HG02571 (cell line): ENCODE results near the gene HCST.
"Not testable (repeated sequence)": the region's sequence is repeated elsewhere in the genome, so short reads cannot be mapped to it uniquely, and the experiment has no call there.

Experiments used
- ATAC-seq: cut with Tn5 transposase; IDR thresholded peaks from one replicate; pipeline ENCODE4 v1.9.1; 2021; ENCODE audit warnings: mild to moderate bottlenecking, moderate library complexity; ENCODE audit not compliant: unreplicated experiment

The HCST gene

GRCh38 chr19:35879068-35879467 lies 23.3 kb upstream of the HCST start:
- ATAC-seq, result no peak

GRCh38 chr19:35879770-35880317 lies 22.5 kb upstream of the HCST start:
- no peak for ATAC-seq

DNA sequence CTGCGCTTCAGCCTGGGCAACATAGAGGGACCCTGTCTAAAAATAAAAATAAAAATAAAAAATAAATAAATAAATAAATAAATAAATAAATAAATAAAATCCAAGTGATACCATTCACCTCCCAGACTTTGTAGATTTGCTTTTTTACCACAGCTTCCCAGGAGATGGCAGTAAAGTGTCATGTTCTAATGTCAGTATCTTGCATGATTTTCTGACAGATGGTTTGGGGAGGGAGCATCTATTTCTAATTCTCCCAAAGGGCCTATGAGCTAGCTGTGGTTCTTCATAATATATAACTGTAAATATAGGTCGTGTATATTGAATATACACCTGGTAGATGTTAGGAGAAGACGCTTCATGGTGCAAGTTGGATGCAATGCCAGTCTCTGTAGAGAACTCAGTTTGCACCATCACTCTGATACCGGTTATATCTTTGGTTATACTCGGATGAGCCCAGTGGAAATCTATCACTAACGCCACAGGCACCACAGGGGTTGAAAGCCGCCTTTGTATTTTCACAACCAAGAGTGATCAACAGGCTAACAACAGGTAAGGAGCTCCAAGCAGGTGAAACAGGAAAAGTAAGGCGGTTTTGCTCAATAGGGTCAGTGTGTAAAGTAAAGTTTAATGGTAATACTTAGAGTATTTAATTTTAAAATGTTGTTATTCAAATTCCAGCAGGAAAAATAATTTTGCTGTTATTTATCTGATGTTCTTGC lies 20.1 kb upstream of the HCST start:
- ATAC-seq, result no peak

DNA sequence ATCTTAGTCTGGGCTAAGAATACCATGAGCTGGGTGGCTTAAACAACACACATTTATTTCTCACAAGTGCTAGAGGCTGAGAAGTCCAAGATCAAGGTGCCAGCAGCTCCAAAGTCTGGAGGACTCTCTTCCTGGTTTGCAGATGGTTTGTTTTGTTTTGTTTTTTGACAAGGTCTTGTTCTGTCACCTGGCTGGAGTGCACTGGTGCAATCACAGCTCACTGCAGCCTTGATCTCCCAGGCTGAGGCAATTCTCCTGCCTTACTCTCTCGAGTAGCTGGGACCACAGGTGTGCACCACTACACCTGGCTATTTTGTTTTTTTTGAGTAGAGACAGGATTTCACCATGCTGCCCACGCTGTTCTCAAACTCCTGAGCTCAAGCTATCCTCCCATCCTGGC lies 18.4 kb upstream of the HCST start:
- no peak for ATAC-seq

- no peak for ATAC-seq
Observed at GRCh38 chr19:35885225-35885738, 17.0 kb upstream of the HCST start.

- ATAC-seq, result no peak
Observed at GRCh38 chr19:35885904-35886303, 16.4 kb upstream of the HCST start.

DNA sequence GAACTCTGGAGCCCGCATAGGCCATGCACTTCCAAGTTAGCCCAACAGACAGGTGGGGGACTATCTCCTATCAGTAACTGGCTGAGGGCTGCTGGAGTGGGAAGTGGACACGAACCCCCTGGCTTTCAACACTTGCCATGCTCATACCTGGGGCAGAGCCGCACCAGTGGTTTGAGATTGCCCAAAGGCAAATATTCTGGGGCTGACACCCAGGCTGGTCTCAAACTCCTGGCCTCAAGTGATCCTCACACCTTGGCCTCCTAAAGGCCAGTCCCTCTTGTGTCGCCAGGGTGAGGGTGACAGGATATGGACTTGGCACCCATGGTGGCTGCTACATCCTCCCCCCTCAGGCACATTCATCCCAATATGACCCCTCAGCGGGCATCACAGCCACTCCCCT lies 15.1 kb upstream of the HCST start:
- ATAC-seq, result no peak

GRCh38 chr19:35888398-35888797 lies 13.9 kb upstream of the HCST start:
- no peak for ATAC-seq

DNA sequence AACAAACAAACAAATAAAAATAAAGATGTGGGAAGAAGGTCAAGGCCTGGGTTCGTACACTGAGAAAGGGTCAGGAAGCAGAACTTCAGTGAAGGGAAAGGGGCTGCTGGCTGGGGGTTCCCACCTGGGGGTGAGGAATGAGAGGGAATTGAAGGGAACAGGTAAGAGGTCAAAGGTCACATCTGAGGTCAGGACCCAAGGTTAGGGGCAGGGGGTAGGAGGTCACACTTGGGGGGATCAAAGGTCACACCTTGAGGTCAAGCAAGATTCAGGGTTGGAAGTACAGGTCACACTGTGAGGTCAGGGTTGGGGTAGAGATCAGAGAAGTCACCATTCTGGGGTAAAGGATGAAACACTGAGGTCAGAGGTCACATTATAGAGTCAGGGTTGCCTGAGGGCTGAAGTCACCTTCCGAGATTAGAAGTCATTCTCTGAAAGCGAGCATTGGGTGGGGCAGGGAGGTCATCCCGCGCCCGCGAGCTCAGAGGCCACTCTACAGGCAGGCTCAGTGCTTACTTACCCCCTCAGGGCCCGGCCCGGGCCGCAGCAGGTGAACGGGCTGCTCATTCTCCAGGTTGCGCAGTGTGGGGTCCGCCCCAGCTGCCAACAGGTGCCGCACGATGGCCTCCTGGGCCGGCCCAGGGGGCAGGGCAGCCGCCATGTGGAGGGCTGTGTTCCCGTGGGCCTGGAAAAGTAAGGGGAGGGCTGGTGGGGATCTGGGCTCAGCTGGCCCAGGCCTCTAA lies 12.8 kb upstream of the HCST start:
- ATAC-seq, result no peak

GRCh38 chr19:35890113-35890650 lies 12.1 kb upstream of the HCST start:
- no peak for ATAC-seq

- not testable (repeated sequence) for ATAC-seq
Observed at GRCh38 chr19:35891819-35892218, 10.5 kb upstream of the HCST start.

DNA sequence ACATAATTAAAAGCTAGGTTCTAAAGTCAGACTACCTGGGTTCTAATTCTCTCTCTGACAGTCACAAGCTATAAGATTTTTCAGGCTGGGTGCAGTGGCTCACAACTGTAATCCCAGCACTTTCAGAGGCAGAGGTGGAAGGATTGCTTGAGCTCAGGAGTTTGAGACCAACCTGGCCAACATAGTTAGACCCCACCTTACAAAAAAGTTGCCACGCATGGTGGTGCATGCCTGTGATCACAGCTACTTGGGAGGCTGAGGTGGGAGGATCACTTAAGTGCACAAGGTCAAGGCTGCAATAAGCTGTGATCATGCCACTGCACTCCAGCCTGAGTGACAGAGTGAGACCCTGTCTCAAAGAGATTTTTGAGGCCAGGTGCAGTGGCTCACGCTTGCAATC lies 8.0 kb upstream of the HCST start:
- no peak for ATAC-seq

GRCh38 chr19:35895911-35896642 lies 6.3 kb upstream of the HCST start:
- no peak for ATAC-seq

GRCh38 chr19:35896643-35897040 lies 5.7 kb upstream of the HCST start:
- no peak for ATAC-seq

DNA sequence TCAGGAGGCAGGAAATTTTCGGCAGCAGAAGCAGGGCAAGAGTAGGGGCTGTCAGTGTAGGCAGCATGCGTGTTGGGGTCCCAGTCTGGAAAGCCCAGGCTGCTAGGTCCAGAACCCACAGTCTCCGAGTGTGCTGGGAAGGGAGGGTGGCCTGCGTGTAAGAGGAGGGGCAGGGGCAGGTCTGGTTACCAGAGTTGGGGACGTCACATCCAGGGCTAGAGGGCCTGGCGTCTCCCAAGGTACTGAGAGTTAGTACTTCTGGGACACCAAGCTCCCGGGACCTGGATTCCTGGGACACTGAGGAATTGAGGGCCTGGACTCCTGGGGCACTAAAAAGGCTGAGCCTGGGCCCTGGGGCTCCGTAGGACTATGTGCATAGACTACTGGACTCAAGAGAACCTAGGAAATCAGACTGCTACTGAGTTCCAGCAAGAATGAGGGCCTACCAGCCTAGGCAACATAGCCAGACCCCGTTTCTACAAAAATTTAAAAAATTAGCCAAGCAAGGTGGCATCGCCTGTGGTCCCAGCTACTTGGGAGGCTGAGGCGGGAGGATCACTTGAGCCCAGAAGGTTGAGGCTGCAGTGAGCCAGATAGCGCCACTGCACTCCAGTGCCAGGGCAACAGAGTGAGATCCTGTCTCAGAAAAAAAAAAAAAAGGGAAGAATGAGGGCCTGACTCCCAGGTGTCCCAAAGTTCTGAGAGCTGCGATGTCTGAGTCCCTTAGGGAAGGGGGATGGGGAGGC lies 4.5 kb upstream of the HCST start:
- no peak for ATAC-seq

- ATAC-seq, result no peak
Observed at GRCh38 chr19:35898499-35898809, 3.9 kb upstream of the HCST start.

- ATAC-seq, result peak; percentile 45
Observed at GRCh38 chr19:35899547-35900214, 2.6 kb upstream of the HCST start.

DNA sequence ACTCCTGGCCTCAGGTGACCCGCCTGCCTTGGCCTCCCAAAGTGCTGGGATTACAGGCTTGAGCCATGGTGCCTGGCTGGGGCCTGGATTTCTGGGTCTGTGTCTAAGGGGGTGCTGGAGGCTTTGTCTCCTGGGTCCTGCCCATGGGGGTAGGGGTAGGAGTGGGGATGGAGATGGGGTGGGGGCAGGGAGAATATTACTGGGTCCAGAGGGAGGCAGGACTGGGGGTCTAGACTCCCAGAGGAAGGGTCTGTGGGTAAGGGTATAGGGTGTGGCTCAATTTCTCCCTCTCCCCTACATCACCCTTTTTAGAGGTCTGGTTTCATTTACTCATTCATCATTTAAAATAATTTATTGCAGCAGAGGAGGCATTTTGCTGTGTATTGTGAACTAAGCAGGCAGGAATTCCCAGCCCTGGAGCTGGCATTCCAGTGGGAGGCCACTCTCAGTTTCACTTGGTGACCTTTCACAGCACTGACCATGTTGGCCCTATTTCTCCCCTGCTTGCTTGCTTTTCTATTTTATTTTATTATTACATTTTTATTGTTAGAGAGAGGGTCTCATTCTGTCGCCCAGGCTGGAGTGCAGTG lies 1.2 kb upstream of the HCST start:
- ATAC-seq, result no peak

GRCh38 chr19:35902870-35903475 lies 644 bp downstream of the HCST start:
- no peak for ATAC-seq
